GM12892 (cell line): ENCODE data around the gene SNX9.
A peak's percentile ranks its signal among the peaks of the same experiment; 100 is the strongest.

Experiments
- DNase-seq: peaks from one replicate; pipeline ENCODE4 v3.0.0; 2011; ENCODE audit not compliant: insufficient read length
- FAIRE-seq: peaks from 2 replicates; lab custom pipeline; 2011; peaks lifted over from hg19 to GRCh38; lab: Jason Lieb, UNC
- POLR2A ChIP-seq: IDR thresholded peaks from 2 replicates; pipeline ENCODE4 v1.6.1; 2011; ENCODE audit warnings: low read depth, low read length, control low read depth
- POLR2AphosphoS5 ChIP-seq: IDR thresholded peaks from 2 replicates; pipeline ENCODE4 v1.6.1; 2011; ENCODE audit warnings: low read depth, low read length, control low read depth
- TAF1 ChIP-seq: IDR thresholded peaks from 2 replicates; pipeline ENCODE4 v1.6.1; 2011; ENCODE audit warnings: low read depth, mild to moderate bottlenecking, control low read depth, low read length, borderline replicate concordance

Gene SNX9

DNA sequence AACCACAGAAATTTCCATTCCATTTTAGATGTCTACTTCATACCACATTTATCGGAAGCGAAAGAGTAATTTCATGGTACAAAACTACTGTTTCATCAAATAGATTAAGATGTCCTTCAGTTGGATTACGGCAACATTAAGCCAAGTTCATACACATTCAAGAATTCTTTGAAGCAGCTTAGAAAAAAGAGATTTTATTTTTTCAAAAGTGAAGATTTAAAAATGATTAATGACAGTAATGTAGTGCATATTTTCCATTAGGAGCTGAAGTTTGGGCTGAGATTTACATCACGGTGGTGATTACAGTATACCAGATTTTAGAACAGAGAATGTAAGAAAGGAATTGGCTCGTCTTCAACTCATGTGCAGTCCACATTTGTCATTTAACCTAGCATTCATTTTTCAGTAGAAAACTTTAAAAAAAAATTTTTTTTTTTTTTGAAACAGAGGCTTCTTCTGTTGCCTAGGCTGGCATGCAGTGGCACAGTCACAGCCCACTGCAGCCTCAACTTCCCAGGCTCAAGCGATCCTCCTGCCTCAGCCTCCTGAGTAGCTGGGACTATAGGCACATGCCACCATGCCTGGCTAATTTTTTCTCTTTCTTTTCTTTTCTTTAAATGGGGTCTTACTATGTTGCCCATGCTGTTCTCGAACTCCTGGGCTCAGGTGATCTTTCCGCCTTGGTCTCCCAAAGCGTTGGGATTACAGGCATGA, 160.5 kb downstream of the SNX9 start:
- TF ChIP-seq POLR2AphosphoS5 (no peak), TAF1 (no peak), POLR2A (no peak)
- peak; percentile 5 for FAIRE-seq
- no peak for DNase-seq

- no peak for FAIRE-seq
- no peak for TF ChIP-seq POLR2A
- no peak for TF ChIP-seq TAF1
- no peak for TF ChIP-seq POLR2AphosphoS5
- DNase-seq: no peak
These were observed 161.1 kb downstream of the SNX9 start for GRCh38 chr6:157984128-157984527.

DNA sequence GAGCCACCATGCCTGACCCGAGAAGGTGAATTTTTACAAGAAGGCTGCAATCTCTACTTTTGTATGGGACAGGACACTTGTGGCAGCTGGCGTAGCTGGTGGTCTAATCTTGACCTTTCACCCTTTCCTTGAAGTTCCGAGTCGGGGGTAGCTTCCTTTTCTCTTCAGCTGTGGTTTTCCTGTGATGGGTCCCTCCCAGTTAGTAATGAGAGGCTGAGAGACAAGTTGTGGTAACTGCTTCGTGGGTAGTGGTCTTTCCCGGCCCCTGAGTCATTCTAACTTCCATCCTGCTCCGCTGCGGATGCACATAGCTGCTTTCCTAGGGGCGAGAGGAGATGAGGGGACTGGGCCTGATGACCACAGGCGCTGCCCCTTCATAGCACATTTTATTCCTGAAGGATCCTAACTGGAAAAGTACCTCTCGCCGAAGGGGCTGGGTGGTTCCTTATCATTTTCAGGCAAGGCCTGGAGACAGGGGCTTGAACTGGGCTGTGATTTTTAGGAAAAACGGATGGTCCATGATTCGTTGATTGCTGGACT, 161.7 kb downstream of the SNX9 start:
- FAIRE-seq (no peak), DNase-seq (no peak)
- TF ChIP-seq TAF1: no peak
- no peak for TF ChIP-seq POLR2AphosphoS5

DNA sequence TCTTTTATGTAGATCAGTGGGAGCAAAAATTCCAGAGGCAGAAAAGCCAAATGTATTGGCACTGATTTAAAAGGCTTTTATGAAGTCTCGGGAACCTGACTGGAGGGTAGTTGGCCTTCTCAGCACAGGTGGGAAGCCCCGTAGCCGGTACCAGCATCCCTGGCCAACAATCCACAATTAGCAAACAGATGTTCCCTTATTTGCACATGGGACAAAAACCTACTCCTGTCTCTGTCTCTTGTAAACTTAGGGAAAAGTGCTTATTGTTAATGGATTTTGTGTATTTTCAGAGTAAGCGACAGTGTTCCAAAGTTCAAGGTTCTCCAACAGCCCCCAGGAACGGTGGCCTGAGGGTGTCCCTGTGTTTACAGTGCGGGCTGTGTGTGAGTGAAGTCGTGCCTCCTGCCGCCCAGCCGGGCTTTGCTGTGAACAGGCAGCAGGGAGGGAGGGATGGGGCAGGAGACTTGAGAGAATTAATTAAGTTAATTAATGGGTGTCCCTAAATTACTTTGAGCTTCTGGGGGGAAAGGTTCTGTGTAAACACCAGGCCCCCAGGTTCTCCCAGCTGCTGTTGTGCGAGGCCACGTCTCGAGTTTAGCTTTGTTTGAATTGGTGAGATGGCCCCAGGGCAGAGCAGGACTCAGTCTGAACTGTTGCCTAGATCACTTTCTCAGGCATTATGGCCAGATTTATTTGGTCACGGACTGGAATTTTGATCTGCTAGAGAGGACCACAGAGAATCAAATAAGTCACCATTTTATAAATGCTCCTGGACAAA, 162.5 kb downstream of the SNX9 start:
- no peak for TF ChIP-seq TAF1
- TF ChIP-seq POLR2AphosphoS5: no peak
- no peak for TF ChIP-seq POLR2A
- no peak for DNase-seq
- FAIRE-seq: no peak

GRCh38 chr6:157987788-157988699, 165.0 kb downstream of the SNX9 start:
- TF ChIP-seq POLR2AphosphoS5 (no peak), TAF1 (no peak)
- FAIRE-seq: no peak

DNA sequence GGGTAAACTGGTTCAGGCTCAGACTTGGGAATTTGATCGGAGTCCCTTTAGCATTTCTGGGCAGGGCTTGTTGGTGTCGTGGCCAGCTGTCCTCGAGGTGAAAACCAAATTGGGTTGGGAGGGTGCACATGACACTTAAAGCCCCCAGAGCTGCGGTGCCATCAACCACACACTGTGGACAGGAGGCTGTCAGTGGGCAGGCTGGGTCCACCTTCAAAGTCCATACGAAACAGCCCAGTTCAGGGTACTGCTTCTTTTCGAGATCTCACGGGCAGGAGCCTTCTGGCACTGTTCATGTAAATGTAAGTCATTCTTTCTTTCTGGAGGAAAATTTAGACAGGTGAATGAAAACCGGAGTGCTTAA, 165.6 kb downstream of the SNX9 start:
- DNase-seq (no peak), FAIRE-seq (no peak)
- no peak for TF ChIP-seq POLR2AphosphoS5
- TF ChIP-seq POLR2A: no peak
- no peak for TF ChIP-seq TAF1

More at GRCh38 chr6:157987788-157988699, 165.0 kb downstream of the SNX9 start:
- no peak for DNase-seq

DNA sequence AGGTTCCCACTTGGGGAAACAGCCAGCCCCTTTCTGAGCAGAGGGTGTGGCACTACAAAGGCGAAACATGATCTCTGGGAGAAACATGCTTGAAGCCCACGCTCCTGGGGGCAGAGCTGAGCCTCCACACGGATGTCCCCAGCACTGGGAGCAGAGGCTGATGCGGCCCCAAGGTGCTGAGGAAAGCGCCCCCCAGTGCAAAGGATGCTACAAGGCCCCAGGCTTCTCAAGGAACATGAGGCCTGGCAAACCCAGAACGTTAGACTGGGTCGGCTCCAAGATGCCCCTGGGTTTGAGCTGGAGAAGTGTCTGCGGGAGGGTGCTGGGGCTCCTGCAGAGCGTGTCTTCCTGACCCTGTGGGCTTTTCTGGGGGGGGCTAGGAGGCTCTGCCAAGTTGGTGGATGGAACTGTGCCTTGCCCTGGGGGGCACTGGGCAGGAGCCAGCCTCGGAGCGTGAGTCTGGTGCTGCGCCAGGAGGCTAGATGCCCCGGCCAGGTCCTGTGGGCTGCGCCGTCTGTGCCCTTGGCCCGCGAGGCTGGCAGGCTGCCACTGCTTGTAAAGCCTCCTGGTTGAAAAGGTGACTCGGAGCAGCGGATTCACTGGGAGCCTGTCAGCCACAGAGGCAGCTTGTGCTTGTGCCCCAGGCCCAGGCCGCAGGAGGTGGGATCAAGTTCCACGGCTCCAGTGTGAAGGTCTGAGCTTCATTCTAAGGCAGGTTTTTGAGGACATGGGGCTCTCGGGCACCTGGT, 166.7 kb downstream of the SNX9 start:
- DNase-seq (no peak), FAIRE-seq (no peak)
- TF ChIP-seq POLR2AphosphoS5 (no peak), TAF1 (no peak), POLR2A (no peak)

DNA sequence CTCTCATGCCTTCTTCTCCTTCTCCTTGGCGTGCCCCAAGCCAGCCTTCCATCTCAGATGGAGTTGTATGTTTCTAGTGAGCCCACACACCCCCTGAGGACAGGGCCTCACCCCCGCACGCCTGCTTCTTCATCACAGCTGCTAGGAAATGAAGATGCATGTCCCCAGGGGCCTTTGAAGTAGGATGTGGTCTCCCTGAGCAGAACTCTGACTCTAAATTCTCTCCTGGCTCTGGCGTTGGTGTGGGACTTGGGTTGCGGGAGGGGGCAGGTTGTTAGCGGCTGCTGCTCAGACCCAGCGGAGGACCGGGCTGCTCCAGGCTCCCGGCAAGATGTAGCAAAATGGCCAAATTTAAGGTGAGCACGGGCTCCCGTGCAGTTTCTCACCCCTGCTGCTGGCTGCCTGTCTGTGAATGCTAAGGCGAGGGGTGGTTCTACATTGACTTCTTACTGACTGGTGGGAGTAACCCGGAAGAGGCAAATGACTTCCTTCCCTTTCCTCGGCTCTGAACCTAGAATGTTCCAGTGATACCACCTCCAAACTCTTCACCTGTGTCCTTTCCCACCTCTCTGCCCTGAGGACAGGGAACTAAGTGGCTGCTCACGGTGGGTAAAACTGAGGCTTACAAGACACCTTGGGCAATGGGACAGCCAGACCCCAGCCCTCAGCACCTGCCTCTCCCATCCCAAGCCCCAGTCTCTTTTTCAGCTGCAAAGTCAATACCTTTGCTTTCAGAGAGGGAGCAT, 167.4 kb downstream of the SNX9 start:
- TF ChIP-seq TAF1 (no peak), POLR2AphosphoS5 (no peak)
- no peak for DNase-seq
- FAIRE-seq: peak; percentile 61

- no peak for FAIRE-seq
- no peak for TF ChIP-seq POLR2A
- no peak for TF ChIP-seq TAF1
- no peak for TF ChIP-seq POLR2AphosphoS5
- DNase-seq: no peak
These were observed 168.0 kb downstream of the SNX9 start for GRCh38 chr6:157991067-157991432.

GRCh38 chr6:157993076-157993475, 170.0 kb downstream of the SNX9 start:
- FAIRE-seq (no peak), DNase-seq (no peak)
- TF ChIP-seq TAF1: no peak
- TF ChIP-seq POLR2AphosphoS5: no peak
- no peak for TF ChIP-seq POLR2A

DNA sequence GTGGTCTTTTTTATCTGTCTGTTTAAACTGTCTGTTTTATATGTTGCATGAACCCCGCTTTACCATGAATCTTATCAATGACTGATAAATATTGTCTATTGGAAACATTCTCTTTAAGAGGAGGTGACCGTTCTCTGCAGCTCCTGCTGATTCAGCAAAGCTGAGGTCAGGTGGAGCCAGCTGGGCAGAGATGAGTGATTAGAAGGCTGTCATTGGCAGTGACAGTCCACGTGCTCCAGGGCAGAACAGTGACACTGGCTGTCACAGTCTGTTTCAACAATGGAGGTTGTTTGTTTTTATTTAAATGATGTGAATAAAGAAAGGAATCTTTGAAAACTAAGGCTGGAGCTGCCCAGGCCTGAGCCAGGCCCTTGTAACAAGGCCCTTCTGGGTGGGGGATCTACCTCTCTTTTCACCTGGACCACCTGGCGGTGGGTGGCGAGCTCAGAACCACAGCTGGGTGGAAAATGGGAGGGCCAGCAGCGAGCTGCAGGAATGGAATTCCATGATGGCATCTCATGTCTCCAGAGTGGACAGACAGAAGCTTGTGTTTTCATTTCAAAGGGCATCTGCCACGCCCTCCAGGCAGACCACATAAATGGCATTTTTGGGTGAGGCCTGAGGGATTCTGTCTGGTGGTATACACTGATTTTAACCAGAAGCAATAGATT, 171.2 kb downstream of the SNX9 start:
- DNase-seq (no peak), FAIRE-seq (peak; percentile 5)
- TF ChIP-seq TAF1: no peak
- no peak for TF ChIP-seq POLR2AphosphoS5
- no peak for TF ChIP-seq POLR2A
